GM04503 (cell line): ENCODE results near the gene CLCNKB.
"Not testable (repeated sequence)": the region's sequence is repeated elsewhere in the genome, so short reads cannot be mapped to it uniquely, and the experiment has no call there.

Source experiments
- DNase-seq: peaks from one replicate; pipeline ENCODE4 v3.0.0-alpha.2; 2012; ENCODE audit warnings: low read depth

CLCNKB gene

DNA sequence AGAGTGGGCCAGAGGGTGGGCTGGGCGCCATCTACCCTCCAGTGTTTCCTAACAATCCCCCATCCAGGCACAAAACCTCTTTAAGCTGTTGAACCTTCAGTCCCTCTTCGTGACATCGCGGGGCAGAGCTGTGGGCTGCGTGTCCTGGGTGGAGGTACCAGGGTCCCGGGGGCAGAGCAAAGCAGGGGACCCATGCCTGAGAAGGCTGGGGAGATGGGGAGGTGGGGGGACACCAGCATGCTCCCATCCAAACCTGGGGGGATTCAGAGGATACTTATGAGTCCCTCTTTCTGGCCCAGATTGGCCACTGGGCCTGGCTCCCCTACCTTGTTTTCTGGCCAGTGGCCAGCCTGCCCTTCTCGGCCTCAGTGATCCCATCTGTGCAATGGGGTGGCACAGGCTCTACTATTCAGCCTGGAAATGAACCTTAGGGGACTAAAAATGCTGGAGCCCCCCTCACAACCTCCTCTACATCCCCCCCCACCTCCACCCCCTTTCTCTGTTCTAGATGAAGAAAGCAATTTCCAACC lies 10.4 kb upstream of the CLCNKB start:
- DNase-seq: not testable (repeated sequence)

GRCh38 chr1:16036461-16036860 lies 7.1 kb upstream of the CLCNKB start:
- DNase-seq: not testable (repeated sequence)

DNA sequence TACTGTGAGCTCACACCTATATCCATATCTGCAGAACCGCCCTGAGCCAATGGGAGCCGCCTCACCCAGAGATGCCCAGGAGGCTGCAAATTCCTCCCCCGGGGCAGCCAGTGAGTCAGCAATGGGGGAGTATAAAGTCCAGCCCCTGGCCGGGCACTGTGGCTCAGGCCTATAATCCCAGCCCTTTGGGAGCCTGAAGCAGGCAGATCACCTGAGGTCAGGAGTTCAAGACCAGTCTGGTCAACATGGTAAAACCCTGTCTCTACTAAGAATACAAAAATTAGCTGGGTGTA lies 5.0 kb upstream of the CLCNKB start:
- DNase-seq: no peak

GRCh38 chr1:16039871-16040270 lies 3.7 kb upstream of the CLCNKB start:
- not testable (repeated sequence) for DNase-seq

GRCh38 chr1:16041200-16041599 lies 2.4 kb upstream of the CLCNKB start:
- DNase-seq: no peak

DNA sequence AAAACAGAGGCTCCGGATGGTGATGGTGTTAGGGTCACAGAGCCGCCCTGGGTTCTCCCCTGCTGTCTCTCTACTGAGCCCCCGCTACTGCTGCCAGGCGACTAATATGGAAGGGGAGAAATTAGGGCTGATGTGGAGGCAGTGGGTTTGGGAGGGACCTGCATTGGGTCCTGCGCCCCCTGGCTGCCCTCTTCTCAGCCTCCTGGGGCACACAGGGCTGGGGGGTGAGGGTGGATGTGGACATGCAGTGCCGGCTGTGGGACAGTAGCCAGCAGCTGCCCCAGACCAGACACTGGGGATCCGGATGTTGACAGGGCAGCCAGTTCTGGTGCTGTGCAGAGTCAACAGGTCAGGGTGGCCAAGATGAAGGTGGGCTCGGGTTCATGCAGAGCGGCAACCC lies 1.5 kb upstream of the CLCNKB start:
- no peak for DNase-seq

DNA sequence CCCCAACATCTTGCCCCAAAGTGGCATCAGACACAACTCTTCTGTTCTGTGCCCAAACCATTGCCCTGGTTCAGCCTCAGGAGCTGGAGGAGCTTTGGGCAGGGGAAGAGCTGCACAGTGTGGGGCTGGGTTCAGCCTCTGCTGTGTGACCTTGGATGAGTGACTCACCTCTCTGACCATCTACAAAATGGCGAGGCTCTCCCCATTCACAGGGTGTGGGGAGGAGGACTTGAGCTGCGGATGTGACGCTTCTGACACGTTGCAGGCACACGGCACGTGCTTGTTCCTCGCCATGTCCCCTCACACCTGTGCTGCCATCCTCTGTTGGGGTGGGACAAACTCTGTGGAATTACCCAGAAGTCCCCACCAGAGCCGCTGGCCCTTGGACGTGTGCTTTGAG lies 928 bp upstream of the CLCNKB start:
- not testable (repeated sequence) for DNase-seq

DNA sequence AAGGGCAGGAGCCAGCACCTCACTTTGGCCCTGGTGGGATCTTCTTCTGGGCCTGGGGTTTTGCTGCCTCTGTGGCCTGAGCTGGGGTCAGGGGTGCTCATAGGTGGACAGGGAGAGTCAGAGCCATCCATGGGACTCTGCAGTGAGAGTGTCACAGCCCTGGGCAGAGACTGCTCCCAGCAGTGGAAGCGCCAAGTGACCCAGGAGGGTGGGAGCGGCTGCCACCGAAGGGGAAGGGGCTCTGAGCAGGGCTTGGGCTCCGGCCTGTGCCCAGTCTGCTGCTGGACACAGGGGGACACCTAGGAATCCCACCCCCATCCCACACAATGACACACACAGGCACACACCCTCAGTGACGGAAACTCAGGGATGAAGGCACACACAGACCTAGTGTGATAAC lies 368 bp downstream of the CLCNKB start:
- DNase-seq: no peak

DNA sequence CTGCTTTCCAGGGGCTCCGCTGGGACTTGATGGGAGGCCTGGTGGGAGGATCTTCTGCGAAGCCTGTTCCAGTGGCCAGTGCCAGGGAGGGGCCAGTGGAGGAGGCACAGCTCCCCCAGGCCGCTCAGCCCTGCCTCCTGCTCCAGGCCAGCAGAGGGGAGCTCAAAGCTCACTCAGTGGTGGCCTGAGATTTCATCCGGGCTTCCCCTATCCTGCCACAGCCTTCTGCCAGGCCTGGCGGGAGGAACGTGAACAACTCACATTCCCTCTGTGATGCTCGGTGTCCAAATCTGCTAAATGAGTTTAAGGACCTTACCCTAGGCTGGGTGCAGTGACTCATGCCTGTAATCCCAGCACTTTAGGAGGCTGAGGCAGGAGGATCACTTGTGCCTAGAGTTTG lies 3.3 kb downstream of the CLCNKB start:
- DNase-seq: no peak

DNA sequence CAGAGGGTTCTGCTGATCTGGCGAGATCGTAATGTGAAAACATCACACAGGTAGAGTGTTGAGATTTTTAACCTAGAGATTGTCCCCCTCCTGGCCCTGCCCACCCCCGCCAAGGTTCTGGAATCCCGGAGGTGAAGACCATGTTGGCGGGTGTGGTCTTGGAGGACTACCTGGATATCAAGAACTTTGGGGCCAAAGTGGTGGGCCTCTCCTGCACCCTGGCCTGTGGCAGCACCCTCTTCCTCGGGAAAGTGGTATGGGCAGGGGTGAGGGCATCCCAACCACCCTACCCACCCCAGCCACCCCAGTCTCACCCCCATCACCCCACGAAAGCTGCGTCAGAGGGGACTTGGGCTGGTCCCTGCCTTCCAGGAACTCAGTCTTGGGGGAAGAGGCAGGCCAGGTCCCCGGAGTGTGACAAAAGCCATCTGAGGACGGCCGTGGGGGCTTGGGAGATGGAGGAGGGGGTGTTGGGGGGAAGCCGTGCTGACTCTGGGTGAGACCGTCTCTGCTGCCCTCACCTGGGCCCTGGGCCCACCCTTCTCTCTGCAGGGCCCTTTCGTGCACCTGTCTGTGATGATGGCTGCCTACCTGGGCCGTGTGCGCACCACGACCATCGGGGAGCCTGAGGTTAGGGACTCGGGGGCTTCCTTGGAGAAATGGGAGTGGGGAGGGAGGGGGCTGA lies 4.4 kb downstream of the CLCNKB start:
- DNase-seq: no peak

- DNase-seq: no peak
Measured at GRCh38 chr1:16048573-16049189, 5.1 kb downstream of the CLCNKB start.

DNA sequence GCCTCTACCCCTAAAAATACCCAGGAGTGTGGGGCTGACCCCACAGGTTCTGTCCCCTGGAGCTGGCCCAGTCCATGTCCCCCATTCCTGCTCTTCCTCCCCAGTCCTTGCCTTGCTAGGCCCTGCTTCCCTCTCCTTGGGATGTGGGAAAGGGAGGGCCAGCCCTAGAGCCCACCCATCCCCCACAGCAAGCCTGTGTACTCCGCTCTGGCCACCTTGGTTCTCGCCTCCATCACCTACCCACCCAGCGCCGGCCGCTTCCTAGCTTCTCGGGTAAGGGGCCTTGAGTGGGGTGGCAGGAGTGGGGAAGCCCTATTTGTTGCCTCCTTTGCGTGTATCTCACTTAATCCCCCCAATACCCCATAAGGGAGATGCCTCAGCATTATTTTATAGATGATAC lies 6.7 kb downstream of the CLCNKB start:
- DNase-seq: no peak

- no peak for DNase-seq
Measured at GRCh38 chr1:16051039-16051438, 7.5 kb downstream of the CLCNKB start.

- DNase-seq: not testable (repeated sequence)
Measured at GRCh38 chr1:16051949-16052348, 8.4 kb downstream of the CLCNKB start.

DNA sequence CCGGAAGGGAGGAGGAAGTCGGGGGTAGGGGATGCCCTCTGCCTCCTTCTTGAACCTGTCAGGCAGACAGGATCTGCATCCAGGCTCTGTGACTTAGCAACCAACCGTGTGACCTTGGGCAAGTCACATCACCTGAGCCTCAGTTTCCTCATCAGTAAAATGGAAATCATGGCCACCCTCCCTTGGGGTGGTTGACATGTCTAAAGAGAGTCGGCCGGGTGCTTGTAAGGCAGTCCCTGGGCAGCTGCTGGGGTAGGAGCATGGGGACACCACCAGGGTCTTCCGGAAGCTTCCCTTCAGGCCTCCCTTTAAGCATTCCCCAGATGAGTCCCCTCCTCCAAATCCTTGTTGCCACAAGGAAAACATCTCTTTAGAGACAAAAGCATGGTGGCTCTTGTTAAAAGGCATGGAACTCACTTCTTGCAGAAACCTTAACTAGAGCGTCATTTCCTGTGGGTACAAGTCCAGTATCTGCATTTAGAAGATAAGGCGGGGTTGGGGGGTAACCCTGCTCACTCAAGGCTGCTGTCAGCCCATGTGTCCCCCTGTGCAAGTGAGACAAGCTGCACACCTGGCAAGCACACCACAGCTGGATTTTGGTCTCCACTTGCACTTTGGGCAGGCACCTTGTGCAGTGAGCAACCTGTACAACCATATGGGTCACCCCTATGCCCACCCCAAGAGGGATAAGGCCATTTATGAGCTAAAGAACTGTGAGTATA lies 10.4 kb downstream of the CLCNKB start:
- no peak for DNase-seq

DNA sequence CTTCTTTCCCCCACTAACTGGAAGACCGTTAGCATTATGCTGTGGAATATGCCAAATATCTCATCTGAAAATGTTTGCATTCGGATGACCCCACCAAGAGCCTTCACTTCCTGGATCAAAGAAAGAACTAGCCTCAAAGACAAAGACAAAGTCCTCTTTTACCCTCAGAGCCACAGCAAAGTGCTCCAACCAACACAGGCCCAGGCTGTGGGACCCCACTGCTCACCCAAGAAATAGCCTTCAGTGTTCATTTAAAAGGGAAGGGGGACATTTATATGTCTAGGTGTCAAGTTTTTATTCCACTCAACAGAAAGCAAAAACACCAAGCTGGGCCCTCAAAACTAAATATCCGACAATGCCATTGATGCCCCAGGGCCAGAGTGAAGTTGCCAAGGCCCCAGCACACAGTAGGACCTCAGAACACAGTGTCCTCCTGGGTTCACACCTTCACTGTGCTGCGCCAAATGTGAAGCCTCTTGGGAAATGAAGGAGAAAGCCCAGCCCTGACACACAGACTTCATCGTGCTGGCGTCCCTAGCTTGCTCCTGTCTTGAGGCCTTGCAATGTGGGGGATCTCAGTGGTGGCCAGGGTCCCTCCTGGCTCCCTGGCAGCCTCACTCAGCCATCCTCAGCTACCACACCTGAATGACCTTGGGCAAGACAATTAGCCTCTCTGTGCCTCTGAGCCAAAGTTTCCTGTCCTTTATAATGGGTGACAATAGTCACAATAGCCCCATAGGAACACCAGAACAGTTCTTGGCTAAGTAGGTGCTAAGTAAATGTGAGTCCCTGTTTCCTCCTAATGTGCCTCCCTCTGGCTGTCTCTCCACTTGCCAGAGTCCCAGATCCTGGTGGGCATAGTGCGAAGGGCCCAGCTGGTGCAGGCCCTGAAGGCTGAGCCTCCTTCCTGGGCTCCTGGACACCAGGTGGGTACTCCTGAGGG lies 11.3 kb downstream of the CLCNKB start:
- no peak for DNase-seq

- DNase-seq: no peak
Measured at GRCh38 chr1:16055613-16056520, 12.3 kb downstream of the CLCNKB start.

GRCh38 chr1:16056521-16056912 lies 12.9 kb downstream of the CLCNKB start:
- DNase-seq: not testable (repeated sequence)

GRCh38 chr1:16057314-16057915 lies 13.8 kb downstream of the CLCNKB start:
- not testable (repeated sequence) for DNase-seq

GRCh38 chr1:16058394-16059120 lies 15.0 kb downstream of the CLCNKB start:
- DNase-seq: not testable (repeated sequence)
